GM18511 (cell line): ENCODE results near the gene UVRAG.
"Not testable (repeated sequence)": the region's sequence is repeated elsewhere in the genome, so short reads cannot be mapped to it uniquely, and the experiment has no call there.

ENCODE experiments used
- ATAC-seq: cut with Tn5 transposase; IDR thresholded peaks from one replicate; pipeline ENCODE4 v1.9.1; 2021; ENCODE audit warnings: mild to moderate bottlenecking, moderate library complexity; ENCODE audit not compliant: unreplicated experiment

Gene UVRAG

GRCh38 chr11:75834728-75835127 lies 19.7 kb downstream of the UVRAG start:
- no peak for ATAC-seq

- peak; percentile 67 for ATAC-seq
Measured at GRCh38 chr11:75836417-75836816, 21.4 kb downstream of the UVRAG start.

GRCh38 chr11:75839851-75840250 lies 24.8 kb downstream of the UVRAG start:
- no peak for ATAC-seq

- no peak for ATAC-seq
Measured at GRCh38 chr11:75840522-75840921, 25.5 kb downstream of the UVRAG start.

GRCh38 chr11:75841739-75842138 lies 26.7 kb downstream of the UVRAG start:
- ATAC-seq = no peak

GRCh38 chr11:75845324-75845723 lies 30.3 kb downstream of the UVRAG start:
- no peak for ATAC-seq

GRCh38 chr11:75849894-75850293 lies 34.9 kb downstream of the UVRAG start:
- ATAC-seq = no peak

- no peak for ATAC-seq
Measured at GRCh38 chr11:75850787-75851186, 35.8 kb downstream of the UVRAG start.

GRCh38 chr11:75851203-75851602 lies 36.2 kb downstream of the UVRAG start:
- no peak for ATAC-seq

- no peak for ATAC-seq
Measured at GRCh38 chr11:75852406-75853017, 37.5 kb downstream of the UVRAG start.

- ATAC-seq = not testable (repeated sequence)
Measured at GRCh38 chr11:75853563-75853962, 38.6 kb downstream of the UVRAG start.

- no peak for ATAC-seq
Measured at GRCh38 chr11:75853971-75854370, 39.0 kb downstream of the UVRAG start.

GRCh38 chr11:75855206-75855605 lies 40.2 kb downstream of the UVRAG start:
- no peak for ATAC-seq

- ATAC-seq = no peak
Measured at GRCh38 chr11:75856912-75857311, 41.9 kb downstream of the UVRAG start.

GRCh38 chr11:75858042-75858441 lies 43.0 kb downstream of the UVRAG start:
- no peak for ATAC-seq

GRCh38 chr11:75858613-75859012 lies 43.6 kb downstream of the UVRAG start:
- ATAC-seq = no peak

- no peak for ATAC-seq
Measured at GRCh38 chr11:75859614-75860013, 44.6 kb downstream of the UVRAG start.

- no peak for ATAC-seq
Measured at GRCh38 chr11:75862437-75862836, 47.4 kb downstream of the UVRAG start.

GRCh38 chr11:75867778-75868374 lies 52.9 kb downstream of the UVRAG start:
- ATAC-seq = no peak

- ATAC-seq = no peak
Measured at GRCh38 chr11:75868990-75869389, 54.0 kb downstream of the UVRAG start.

- no peak for ATAC-seq
Measured at GRCh38 chr11:75869661-75870455, 54.8 kb downstream of the UVRAG start.

- peak; percentile 39 for ATAC-seq
Measured at GRCh38 chr11:75872887-75873416, 57.9 kb downstream of the UVRAG start.
